Uterus (tissue), 2 donors: ENCODE results near the gene C5orf15.

Experiments
- POLR2A ChIP-seq, 2 donors: fragments of 450-650 bp; IDR thresholded peaks; one replicate each; pipeline ENCODE4 v1.6.1; 2016; ENCODE audit warnings: antibody characterized with exemption in 2 of 2, mild to moderate bottlenecking in 1 of 2, moderate library complexity in 1 of 2
- TF ChIP-seq, protein P1 (sequence below), 4 experiments: fragments of 200-600 bp in 2 of 4; fragments of 450-650 bp in 2 of 4; sonication (generic) in 2 of 4; IDR thresholded peaks; one replicate each; pipeline ENCODE4 v1.5.1; 2016 to 2019; ENCODE audit warnings: antibody characterized with exemption in 4 of 4, mild to moderate bottlenecking in 2 of 4, moderate library complexity in 1 of 4

DNA sequence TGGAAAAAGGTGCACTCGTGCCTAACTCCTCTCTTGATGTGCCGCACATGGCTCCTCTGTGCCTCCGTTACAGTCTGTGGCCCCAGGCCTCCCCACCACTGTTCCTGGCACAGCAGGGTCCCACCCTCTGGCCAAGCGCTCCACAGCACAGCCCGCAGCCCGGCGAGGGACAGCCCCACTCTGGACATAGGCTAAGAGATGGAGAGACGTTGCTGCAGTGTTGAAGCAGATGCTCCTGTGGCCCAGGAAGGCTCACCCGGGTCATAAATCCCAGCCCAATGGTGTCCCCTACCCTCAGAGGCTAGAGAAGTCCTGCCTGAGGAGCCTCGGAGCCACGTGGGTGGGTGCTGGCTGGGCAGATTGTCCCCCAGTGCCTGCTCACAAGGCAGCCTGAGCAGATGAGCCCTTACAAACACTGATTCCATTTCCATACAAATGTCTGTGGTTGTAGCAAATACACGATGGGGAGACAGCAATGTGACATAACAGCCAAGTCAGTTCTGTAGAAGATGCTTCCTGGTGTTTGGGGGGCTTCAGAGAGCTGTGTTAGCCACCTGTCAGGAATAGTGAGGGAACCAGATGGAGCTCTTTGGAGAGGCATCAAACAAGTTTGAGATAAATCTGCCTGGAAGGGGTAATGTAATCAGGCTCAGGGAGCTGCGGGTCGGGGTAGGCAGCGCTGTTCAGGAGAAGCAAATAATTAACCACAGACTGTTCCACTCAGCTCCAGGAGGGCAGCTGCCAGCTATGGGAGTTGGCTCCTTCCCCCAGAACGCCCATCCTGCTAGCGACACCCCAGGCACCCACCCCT, 41.7 kb downstream of the C5orf15 start:
- TF ChIP-seq, protein P1, sequence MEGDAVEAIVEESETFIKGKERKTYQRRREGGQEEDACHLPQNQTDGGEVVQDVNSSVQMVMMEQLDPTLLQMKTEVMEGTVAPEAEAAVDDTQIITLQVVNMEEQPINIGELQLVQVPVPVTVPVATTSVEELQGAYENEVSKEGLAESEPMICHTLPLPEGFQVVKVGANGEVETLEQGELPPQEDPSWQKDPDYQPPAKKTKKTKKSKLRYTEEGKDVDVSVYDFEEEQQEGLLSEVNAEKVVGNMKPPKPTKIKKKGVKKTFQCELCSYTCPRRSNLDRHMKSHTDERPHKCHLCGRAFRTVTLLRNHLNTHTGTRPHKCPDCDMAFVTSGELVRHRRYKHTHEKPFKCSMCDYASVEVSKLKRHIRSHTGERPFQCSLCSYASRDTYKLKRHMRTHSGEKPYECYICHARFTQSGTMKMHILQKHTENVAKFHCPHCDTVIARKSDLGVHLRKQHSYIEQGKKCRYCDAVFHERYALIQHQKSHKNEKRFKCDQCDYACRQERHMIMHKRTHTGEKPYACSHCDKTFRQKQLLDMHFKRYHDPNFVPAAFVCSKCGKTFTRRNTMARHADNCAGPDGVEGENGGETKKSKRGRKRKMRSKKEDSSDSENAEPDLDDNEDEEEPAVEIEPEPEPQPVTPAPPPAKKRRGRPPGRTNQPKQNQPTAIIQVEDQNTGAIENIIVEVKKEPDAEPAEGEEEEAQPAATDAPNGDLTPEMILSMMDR (IDR thresholded peaks at IDR 0.05) = no peak
- no peak for TF ChIP-seq POLR2A (IDR thresholded peaks at IDR 0.05)
